ENCODE data around the gene KRTAP10-5. TPM values are rescaled to one million over a fixed set of nuclear protein-coding genes. Genes with fewer than 3 reads are reported as not detected.
"Not testable (repeated sequence)": the region's sequence is repeated elsewhere in the genome, so short reads cannot be mapped to it uniquely, and the experiment has no call there.

The KRTAP10-5 gene, protein sequence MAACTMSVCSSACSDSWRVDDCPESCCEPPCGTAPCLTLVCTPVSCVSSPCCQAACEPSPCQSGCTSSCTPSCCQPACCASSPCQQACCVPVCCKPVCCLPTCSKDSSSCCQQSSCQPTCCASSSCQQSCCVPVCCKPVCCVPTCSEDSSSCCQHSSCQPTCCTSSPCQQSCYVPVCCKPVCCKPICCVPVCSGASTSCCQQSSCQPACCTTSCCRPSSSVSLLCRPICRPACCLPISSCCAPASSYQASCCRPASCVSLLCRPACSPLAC
- total RNA-seq, result not detected
- long read RNA-seq, result 0 reads

DNA sequence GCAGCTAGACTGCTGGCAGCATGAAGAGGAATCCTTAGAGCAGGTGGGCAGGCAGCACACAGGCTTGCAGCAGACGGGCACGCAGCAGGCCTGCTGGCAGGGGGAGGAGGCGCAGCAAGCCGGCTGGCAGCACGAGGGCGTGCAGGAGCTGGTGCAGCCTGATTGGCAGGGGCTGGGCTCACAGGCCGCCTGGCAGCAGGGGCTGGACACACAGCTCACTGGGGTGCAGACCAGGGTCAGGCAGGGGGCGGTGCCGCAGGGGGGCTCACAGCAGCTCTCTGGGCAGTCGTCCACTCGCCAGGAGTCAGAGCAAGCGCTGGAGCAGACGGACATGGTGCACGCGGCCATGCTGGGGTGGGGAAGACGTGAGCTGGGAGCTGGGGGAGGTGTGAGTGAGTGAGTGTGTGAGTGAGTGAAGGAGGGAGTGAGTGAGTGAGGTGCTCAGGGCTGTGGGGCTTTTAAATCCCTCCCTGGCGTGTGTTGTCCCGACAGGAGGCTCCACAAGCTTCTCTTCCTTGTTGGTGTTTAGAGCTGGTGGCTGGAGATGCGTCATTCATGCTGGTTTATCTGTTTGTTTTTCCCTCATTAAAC lies at the start of gene KRTAP10-5:
Gene KRTAP10-5 (minus strand): TSS at position 374 of the 591 bp plus-strand sequence. CDS start 26 bp downstream, at position 348.
- WGBS (ENCODE audit: insufficient coverage, low coverage, low lambda C conversion rate, missing lambda C conversion rate), result 48% methylated on average over 9 of the region's 19 CpGs
- H3K9me3 ChIP-seq; H3K27ac ChIP-seq; intact Hi-C loops (cut with DNase I); H3K4me3 ChIP-seq; H3K4me1 ChIP-seq; H3K36me3 ChIP-seq; H3K27me3 ChIP-seq: not testable (repeated sequence)
- DNase-seq (peak in 1 of 3 donors; percentile 47), ATAC-seq (peak in 3 of 4 donors; percentile 49 to 73 (median 54))

DNA sequence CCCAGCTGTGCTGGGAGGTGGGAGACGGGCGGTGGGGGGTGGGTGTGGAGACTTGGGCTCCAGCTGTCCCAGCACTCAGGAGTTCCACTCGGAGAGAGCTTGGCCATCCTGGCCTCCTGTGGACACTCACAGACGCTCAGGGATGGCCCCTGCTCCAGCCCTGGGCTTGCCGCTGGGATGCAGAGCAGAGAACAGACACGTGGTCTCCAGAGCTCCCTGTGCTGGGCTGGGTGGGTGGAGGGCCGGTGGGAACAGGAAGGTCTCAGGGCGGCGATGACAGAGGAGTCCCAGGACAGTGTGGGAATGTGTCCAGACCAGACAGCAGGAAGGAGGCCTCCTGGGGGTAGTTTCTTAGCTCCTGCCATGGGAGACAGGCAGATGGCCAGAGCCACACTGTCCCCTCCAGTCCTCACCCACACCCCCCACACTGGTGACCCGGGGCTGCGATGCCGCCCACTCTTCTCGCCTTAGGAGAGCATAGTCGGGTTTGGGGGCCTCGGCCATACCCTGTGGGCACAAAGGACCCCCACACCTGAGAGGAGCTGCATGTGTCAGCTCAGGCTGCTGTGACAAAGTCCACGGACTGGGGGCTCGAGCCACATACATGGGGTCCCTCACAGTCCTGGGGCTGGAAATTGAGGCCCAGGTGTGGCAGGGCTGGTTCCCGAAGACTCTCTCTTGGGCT lies 48.4 kb upstream of the KRTAP10-5 start:
- DNase-seq, result no peak
- H3K27ac ChIP-seq, result no peak overlapping the region
- no peaks in the 10 kb centered on the region for H3K36me3 ChIP-seq

DNA sequence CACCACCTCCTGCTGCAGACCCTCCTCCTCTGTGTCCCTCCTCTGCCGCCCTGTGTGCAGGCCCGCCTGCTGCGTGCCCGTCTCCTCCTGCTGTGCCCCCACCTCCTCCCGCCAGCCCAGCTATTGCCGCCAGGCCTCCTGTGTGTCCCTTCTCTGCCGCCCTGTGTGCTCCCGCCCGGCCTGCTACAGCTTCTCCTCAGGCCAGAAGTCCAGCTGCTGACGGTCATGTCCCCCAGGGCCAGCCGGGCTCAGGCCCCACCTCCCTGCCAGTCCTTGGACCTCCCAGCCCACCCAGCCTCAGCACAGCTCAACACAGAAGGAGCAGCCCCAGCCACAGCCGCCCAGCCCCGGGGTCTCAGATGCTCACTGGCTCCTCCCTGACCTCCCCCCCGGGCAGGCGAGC lies 47.4 kb upstream of the KRTAP10-5 start:
- H3K4me3 ChIP-seq; H3K9me3 ChIP-seq; H3K36me3 ChIP-seq; intact Hi-C loops (cut with DNase I); H3K4me1 ChIP-seq; H3K27me3 ChIP-seq; H3K27ac ChIP-seq; ATAC-seq; DNase-seq: not testable (repeated sequence)
- WGBS (ENCODE audit: insufficient coverage, low coverage, low lambda C conversion rate, missing lambda C conversion rate), result 64% methylated on average over 7 of the region's 15 CpGs

More for the DNA sequence above, 48.4 kb upstream of the KRTAP10-5 start:
- 71% methylated on average over 6 of the region's 18 CpGs for WGBS (ENCODE audit: insufficient coverage, low coverage, low lambda C conversion rate, missing lambda C conversion rate)
- ATAC-seq, result peak in 1 of 4 donors; percentile 29
- H3K27me3 ChIP-seq, result no peaks in the 10 kb centered on the region
- no peak for TF ChIP-seq POLR2A (IDR thresholded peaks at IDR 0.05)
- TF ChIP-seq, protein P1, sequence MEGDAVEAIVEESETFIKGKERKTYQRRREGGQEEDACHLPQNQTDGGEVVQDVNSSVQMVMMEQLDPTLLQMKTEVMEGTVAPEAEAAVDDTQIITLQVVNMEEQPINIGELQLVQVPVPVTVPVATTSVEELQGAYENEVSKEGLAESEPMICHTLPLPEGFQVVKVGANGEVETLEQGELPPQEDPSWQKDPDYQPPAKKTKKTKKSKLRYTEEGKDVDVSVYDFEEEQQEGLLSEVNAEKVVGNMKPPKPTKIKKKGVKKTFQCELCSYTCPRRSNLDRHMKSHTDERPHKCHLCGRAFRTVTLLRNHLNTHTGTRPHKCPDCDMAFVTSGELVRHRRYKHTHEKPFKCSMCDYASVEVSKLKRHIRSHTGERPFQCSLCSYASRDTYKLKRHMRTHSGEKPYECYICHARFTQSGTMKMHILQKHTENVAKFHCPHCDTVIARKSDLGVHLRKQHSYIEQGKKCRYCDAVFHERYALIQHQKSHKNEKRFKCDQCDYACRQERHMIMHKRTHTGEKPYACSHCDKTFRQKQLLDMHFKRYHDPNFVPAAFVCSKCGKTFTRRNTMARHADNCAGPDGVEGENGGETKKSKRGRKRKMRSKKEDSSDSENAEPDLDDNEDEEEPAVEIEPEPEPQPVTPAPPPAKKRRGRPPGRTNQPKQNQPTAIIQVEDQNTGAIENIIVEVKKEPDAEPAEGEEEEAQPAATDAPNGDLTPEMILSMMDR (IDR thresholded peaks at IDR 0.05), result no peak
- peaks cover 0 to 7% (median 0%) of the 10 kb centered on the region in 4 donors for H3K9me3 ChIP-seq
- intact Hi-C loops (cut with DNase I), result no loop called here
- H3K4me3 ChIP-seq, result no peak overlapping the region
- no peaks in the 10 kb centered on the region for H3K4me1 ChIP-seq

DNA sequence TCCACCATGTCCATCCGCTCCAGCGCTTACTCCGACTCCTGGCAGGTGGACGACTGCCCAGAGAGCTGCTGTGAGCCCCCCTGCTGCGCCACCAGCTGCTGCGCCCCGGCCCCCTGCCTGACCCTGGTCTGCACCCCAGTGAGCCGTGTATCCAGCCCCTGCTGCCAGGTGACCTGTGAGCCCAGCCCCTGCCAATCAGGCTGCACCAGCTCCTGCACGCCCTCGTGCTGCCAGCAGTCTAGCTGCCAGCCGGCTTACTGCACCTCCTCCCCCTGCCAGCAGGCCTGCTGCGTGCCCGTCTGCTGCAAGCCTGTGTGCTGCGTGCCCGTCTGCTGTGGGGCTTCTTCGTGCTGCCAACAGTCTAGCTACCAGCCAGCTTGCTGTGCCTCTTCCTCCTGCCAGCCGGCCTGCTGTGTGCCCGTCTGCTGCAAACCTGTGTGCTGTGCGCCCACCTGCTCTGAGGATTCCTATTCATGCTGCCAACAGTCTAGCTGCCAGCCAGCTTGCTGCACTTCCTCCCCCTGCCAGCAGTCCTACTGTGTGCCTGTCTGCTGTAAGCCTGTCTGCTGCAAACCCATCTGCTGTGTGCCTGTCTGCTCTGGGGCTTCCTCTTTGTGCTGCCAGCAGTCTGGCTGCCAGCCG lies 46.9 kb upstream of the KRTAP10-5 start:
- ATAC-seq; H3K27me3 ChIP-seq; H3K4me3 ChIP-seq; H3K9me3 ChIP-seq; intact Hi-C loops (cut with DNase I); H3K36me3 ChIP-seq; DNase-seq; H3K27ac ChIP-seq; H3K4me1 ChIP-seq: not testable (repeated sequence)
- WGBS (ENCODE audit: insufficient coverage, low coverage, low lambda C conversion rate, missing lambda C conversion rate), result 68% methylated on average over 4 of the region's 20 CpGs

DNA sequence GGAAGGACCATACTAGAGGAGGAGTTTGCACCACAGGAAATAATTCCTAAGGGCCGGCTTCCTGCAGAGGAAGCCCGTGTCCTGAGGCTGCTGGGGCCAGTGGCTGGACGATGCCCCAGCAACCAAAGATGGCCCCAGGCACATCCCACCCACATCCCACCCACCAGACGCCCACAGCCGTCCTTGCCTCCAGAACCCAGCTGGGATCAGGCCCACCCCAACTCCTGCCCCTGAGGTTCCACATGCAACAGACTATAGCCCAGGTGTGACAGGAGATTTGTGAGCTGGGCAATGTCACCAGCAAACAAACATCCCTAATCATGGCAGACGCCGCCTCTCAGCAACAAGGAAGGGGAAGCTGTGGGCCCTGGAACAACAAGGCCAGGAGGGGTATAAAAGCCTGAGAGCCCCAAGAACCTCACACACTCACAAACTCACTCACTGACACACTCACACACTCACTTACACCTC lies 46.3 kb upstream of the KRTAP10-5 start, which contains the start of gene KRTAP10-9:
Gene KRTAP10-9 (plus strand): TSS at position 421 of the 471 bp plus-strand sequence. CDS start 79 bp downstream, outside the sequence.
- no CpG with 5 or more reads among the region's 7 CpGs for WGBS (ENCODE audit: insufficient coverage, low coverage, low lambda C conversion rate, missing lambda C conversion rate)
- ATAC-seq, result no peak
- intact Hi-C loops (cut with DNase I), result no loop called here

More for the DNA sequence above, 46.3 kb upstream of the KRTAP10-5 start, which contains the start of gene KRTAP10-9:
- no peaks in the 10 kb centered on the region for H3K4me1 ChIP-seq
- no peak within 1 kb of the TSS for H3K27ac ChIP-seq
- no peak for DNase-seq
- peaks cover 0 to 4% (median 0%) of the 10 kb centered on the region in 4 donors for H3K9me3 ChIP-seq
- no peak for TF ChIP-seq POLR2A (IDR thresholded peaks at IDR 0.05)
- TF ChIP-seq, protein P1 (IDR thresholded peaks at IDR 0.05), result no peak
- H3K36me3 ChIP-seq, result no peaks in the 10 kb centered on the region
- H3K27me3 ChIP-seq, result no peaks in the 10 kb centered on the region
- no peak within 1 kb of the TSS for H3K4me3 ChIP-seq

All from right lobe of liver (tissue), 6 donors.